Colonic mucosa (tissue), 4 donors: Measurements from ENCODE around the gene OR10T2. TPM values are rescaled to one million over a fixed set of nuclear protein-coding genes. Genes with fewer than 3 reads are reported as not detected.

Experiments used
- DNase-seq: peaks from one replicate; pipeline ENCODE4 v3.0.0-alpha.2; 2020
- H3K27ac ChIP-seq: fragments of 200-600 bp; one replicate; pipeline ENCODE4 v1.8.0; 2021
- H3K27me3 ChIP-seq: fragments of 200-600 bp; one replicate; pipeline ENCODE4 v1.8.0; 2021
- H3K36me3 ChIP-seq: fragments of 200-600 bp; one replicate; pipeline ENCODE4 v1.8.0; 2021
- H3K4me1 ChIP-seq: fragments of 200-600 bp; one replicate; pipeline ENCODE4 v1.8.0; 2021; ENCODE audit warnings: mild to moderate bottlenecking
- H3K4me3 ChIP-seq: fragments of 200-600 bp; one replicate; pipeline ENCODE4 v1.8.0; 2021
- H3K9ac ChIP-seq, 2 donors: one replicate each; pipeline ENCODE4 v1.7.0; 2013; ENCODE audit warnings: control low read depth in 2 of 2, low read depth in 2 of 2, low read length in 2 of 2
- H3K9me3 ChIP-seq: fragments of 200-600 bp; one replicate; pipeline ENCODE4 v1.8.0; 2021
- intact Hi-C: fragments of 100-400 bp; cut with DNase I; formaldehyde crosslinking; loops from one replicate; pipeline ENCODE4 v1.14.1; 2022
- total RNA-seq, 2 donors: library from RNA; stranded (reverse); fragmentation: NEBNext Ultra II Directional in 1 of 2; extraction: Animal tissue kit (Norgen Biotek cat#: 25700) in 1 of 2; gene quantifications; one replicate each; pipeline ENCODE4 v1.2.1, GENCODE V29; 2021
- TF ChIP-seq, protein P1 (sequence below): fragments of 200-600 bp; IDR thresholded peaks from one replicate; pipeline ENCODE4 v1.8.0; 2022; ENCODE audit warnings: antibody characterized with exemption, mild to moderate bottlenecking
- donor health status: healthy.
- donor health status: DM: no; HTN: no; CAD: no.
- donor health status: DM: no; HTN: no; CAD: no.

The OR10T2 gene
- total RNA-seq, 2 donors from 2014 or later, result not detected

DNA sequence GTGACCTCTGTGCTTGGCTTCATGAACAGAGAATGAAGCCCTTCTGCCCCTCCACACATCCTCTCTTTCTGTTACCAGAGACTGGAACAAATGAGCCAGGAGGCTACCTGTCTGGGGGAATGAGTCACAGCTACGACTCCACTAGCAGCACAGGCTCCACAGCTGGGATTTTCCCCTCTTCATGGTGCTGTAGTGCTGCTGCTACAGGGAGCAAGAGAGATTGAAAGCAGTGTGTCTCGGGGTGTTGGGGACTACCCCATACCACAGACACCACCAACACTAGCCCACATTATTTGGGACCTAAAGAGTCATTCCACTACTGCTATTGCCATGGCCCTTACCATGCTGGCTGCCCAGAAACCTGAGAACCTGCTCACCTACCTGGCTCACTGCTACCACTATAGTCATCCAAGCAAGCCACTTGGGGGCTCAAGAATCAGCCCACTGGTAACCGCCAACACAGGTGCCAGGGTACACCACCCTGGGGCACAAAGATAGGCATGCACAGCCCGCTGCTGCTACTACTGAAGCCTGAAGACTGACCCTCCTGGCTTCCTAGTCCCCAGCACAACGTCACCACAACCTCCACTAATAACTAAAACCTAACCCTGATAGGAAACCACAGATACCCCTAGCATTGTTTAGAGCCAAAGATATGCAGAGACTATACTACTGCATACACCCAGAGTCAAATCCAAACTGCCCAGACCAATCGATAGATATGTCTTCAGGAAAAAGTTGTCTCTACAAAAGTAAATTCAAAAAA lies 27.9 kb downstream of the OR10T2 start:
- Histone ChIP-seq H3K36me3 (no peaks in the 10 kb centered on the region), H3K4me1 (no peaks in the 10 kb centered on the region), H3K27me3 (no peaks in the 10 kb centered on the region), H3K9me3 (no peaks in the 10 kb centered on the region), H3K4me3 (no peak overlapping the region), H3K9ac (no peak overlapping the region), H3K27ac (no peak overlapping the region)
- no peak for DNase-seq
- TF ChIP-seq, protein P1, sequence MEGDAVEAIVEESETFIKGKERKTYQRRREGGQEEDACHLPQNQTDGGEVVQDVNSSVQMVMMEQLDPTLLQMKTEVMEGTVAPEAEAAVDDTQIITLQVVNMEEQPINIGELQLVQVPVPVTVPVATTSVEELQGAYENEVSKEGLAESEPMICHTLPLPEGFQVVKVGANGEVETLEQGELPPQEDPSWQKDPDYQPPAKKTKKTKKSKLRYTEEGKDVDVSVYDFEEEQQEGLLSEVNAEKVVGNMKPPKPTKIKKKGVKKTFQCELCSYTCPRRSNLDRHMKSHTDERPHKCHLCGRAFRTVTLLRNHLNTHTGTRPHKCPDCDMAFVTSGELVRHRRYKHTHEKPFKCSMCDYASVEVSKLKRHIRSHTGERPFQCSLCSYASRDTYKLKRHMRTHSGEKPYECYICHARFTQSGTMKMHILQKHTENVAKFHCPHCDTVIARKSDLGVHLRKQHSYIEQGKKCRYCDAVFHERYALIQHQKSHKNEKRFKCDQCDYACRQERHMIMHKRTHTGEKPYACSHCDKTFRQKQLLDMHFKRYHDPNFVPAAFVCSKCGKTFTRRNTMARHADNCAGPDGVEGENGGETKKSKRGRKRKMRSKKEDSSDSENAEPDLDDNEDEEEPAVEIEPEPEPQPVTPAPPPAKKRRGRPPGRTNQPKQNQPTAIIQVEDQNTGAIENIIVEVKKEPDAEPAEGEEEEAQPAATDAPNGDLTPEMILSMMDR, result no peak
- intact Hi-C loops, result no loop called here

DNA sequence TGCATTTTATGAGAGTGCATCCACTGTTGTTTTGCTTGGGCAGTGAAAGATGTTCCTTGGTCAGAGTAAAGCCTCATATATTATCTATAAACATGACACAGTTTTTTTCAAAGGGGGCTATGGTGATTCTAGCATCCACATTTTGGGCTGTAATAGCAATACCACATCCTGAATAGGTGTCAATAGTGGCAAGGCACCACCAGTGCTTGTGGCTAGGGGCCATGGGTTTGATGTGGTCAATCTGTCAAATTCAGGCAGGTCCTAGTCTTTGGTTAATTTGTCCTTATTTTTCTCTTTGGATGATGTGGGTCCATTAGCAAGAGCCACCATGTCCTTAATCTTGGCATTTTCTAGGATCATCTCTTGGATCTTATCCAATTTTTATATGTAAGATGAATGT lies 32.5 kb downstream of the OR10T2 start:
- Histone ChIP-seq H3K36me3 (no peaks in the 10 kb centered on the region), H3K4me1 (no peaks in the 10 kb centered on the region), H3K27me3 (no peaks in the 10 kb centered on the region), H3K9ac (no peak overlapping the region), H3K27ac (no peak overlapping the region), H3K9me3 (no peaks in the 10 kb centered on the region), H3K4me3 (no peak overlapping the region)
- intact Hi-C loops, result no loop called here
- TF ChIP-seq, protein P1, result no peak
- DNase-seq, result no peak

DNA sequence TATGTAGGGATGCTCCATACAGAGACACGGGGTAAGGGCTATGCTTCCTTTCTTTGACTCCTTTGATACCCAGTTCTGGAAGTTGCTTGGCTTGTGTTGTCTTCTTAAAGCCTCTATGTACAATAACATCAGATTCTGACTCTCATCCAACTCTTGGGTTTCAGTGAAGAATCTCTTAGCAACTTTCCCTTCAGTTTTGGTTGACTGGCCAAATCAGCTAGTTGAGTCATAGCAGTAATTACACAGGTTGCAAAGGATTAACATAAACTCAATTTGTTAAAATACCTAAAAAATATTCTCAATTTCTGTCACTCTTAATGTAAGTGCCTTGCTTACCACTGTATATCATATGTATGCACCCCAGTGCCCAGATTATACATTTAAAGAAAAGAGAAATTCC lies 36.3 kb downstream of the OR10T2 start:
- no peak overlapping the region for H3K27ac ChIP-seq
- no peak overlapping the region for H3K9ac ChIP-seq
- DNase-seq, result no peak
- H3K27me3 ChIP-seq, result no peaks in the 10 kb centered on the region
- TF ChIP-seq, protein P1, result no peak
- no peak overlapping the region for H3K4me3 ChIP-seq
- no peaks in the 10 kb centered on the region for H3K9me3 ChIP-seq
- no peaks in the 10 kb centered on the region for H3K36me3 ChIP-seq
- intact Hi-C loops, result no loop called here
- no peaks in the 10 kb centered on the region for H3K4me1 ChIP-seq

DNA sequence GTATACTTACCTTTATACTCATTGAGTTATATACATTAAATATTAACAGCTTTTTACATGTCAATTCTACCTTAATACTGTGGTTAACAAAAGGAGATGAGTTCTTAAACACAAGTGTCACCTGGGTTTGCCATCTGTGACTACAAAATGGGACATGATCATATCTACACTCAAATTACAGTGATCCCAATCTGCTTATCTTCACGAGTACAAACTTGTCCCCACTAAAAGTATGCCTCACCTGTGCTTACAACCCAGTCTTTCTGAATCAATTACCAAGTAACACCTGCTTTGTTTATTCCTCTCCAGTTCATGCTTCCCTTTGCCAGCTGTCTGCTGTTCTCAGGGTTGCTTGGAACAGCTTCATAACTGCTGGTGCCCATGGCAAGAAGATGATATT lies 36.8 kb downstream of the OR10T2 start:
- Histone ChIP-seq H3K27me3 (no peaks in the 10 kb centered on the region), H3K4me3 (no peak overlapping the region), H3K9ac (no peak overlapping the region), H3K36me3 (no peaks in the 10 kb centered on the region), H3K9me3 (no peaks in the 10 kb centered on the region), H3K27ac (no peak overlapping the region), H3K4me1 (no peaks in the 10 kb centered on the region)
- intact Hi-C loops, result no loop called here
- TF ChIP-seq, protein P1, result no peak
- no peak for DNase-seq

DNA sequence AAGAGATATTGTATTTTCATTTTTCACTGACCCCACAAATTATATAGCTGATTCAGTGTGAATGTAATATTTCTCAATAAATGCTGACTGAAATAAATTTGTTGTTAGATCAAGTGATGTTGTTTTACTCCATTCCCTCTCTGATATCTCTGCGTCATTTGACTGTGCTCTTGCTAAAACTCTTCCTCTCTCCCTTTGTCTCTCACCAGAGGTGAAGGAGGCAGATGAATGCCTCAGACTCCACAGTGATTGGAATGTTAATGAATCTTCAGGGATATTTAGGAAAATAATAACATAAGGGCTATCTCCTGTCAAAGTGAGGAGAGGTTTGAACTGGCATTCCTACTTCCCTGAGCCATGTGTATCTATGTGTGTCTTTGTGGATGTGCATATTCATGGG lies 41.8 kb downstream of the OR10T2 start:
- intact Hi-C loops, result no loop called here
- TF ChIP-seq, protein P1, result no peak
- DNase-seq, result no peak

More for the DNA sequence above, 41.8 kb downstream of the OR10T2 start:
- Histone ChIP-seq H3K27me3 (no peaks in the 10 kb centered on the region), H3K9ac (no peak overlapping the region), H3K36me3 (no peaks in the 10 kb centered on the region), H3K9me3 (no peaks in the 10 kb centered on the region), H3K4me1 (no peaks in the 10 kb centered on the region), H3K27ac (no peak overlapping the region), H3K4me3 (no peak overlapping the region)
